Right lobe of liver (tissue), 6 donors: ENCODE measurements around the gene RER1. TPM values are rescaled to one million over a fixed set of nuclear protein-coding genes. Genes with fewer than 3 reads are reported as not detected.
A peak's percentile ranks its signal among the peaks of the same experiment; 100 is the strongest.

Source experiments
- ATAC-seq, 4 donors: fragments of 200-7000 bp; cut with Tn5 transposase; one replicate each; pipeline ENCODE4 v1.9.1; 2020; ENCODE audit warnings: mild to moderate bottlenecking in 4 of 4, moderate library complexity in 4 of 4
- DNase-seq, 3 donors: peaks; one replicate each; pipeline ENCODE4 v3.0.0-alpha.2; 2020
- H3K27ac ChIP-seq, 3 donors: fragments of 200-600 bp; one replicate each; pipeline ENCODE4 v1.8.0; 2022
- H3K27me3 ChIP-seq, 2 donors: fragments of 200-600 bp; one replicate each; pipeline ENCODE4 v1.8.0; 2022
- H3K36me3 ChIP-seq, 4 donors: fragments of 200-600 bp; sonication (generic) in 1 of 4; one replicate each; pipeline versions ENCODE4 v1.5.1 to v1.8.0; 2017 to 2022; ENCODE audit warnings: control low read depth in 1 of 4
- H3K4me1 ChIP-seq, 4 donors: fragments of 200-600 bp; sonication (generic) in 1 of 4; one replicate each; pipeline versions ENCODE4 v1.5.1 to v1.8.0; 2017 to 2022; ENCODE audit warnings: control low read depth in 1 of 4
- H3K4me3 ChIP-seq, 3 donors: fragments of 200-600 bp; one replicate each; pipeline ENCODE4 v1.8.0; 2022
- H3K9me3 ChIP-seq, 4 donors: fragments of 200-600 bp; sonication (generic) in 1 of 4; one replicate each; pipeline versions ENCODE4 v1.5.1 to v1.8.0; 2017 to 2022; ENCODE audit warnings: control low read depth in 1 of 4
- CTCF ChIP-seq, 4 donors: fragments of 200-600 bp in 3 of 4; fragments of 450-650 bp in 1 of 4; IDR thresholded peaks; one replicate each; pipeline versions ENCODE4 v1.5.1 to v1.8.0; 2016 to 2022; ENCODE audit warnings: antibody characterized with exemption in 4 of 4, mild to moderate bottlenecking in 2 of 4
- POLR2A ChIP-seq: fragments of 450-650 bp; IDR thresholded peaks from one replicate; pipeline ENCODE4 v1.6.1; 2017; ENCODE audit warnings: antibody characterized with exemption, mild to moderate bottlenecking
- WGBS: methylation state at CpG from one replicate; pipeline ENCODE4 v1.1.6; 2018; ENCODE audit warnings: low coverage, low lambda C conversion rate; ENCODE audit not compliant: insufficient coverage; ENCODE audit errors: missing lambda C conversion rate; 5-methylcytosine and 5-hydroxymethylcytosine counted together
- intact Hi-C, 2 donors: fragments of 100-400 bp; cut with DNase I; formaldehyde crosslinking; loops; one replicate each; pipeline versions ENCODE4 v1.11.2 to v1.14.1; 2022
- total RNA-seq, 6 experiments: library from RNA; depleted of rRNA in 2 of 6; stranded (reverse); fragments of >200 nt in 2 of 6; fragmentation: NEBNext Ultra II Directional in 3 of 6; extraction: Animal tissue kit (Norgen Biotek cat#: 25700) in 3 of 6; gene quantifications; one replicate each; pipeline versions ENCODE4 v1.1.0 to v1.2.4, GENCODE V29; 2016 to 2023
- donor health status: DM: no; HTN: yes; CAD: no.
- donor health status: DM: no; HTN: no; CAD: no.
- donor health status: DM: no; HTN: no; CAD: no.
- donor health status: DM: no; HTN: yes; CAD: no.
- donor health status: DM: no; HTN: yes; CAD: no.

RER1 gene
- total RNA-seq, 6 experiments from 2014 or later, result 76.5 to 166 (median 122) TPM

GRCh38 chr1:2352897-2353550 is 38.6 kb upstream of the RER1 start:
- peak in 2 of 3 donors; percentile 17 to 45 for DNase-seq
- Histone ChIP-seq H3K36me3 (no peaks in the 10 kb centered on the region), H3K9me3 (no peaks in the 10 kb centered on the region), H3K27me3 (no peaks in the 10 kb centered on the region), H3K27ac (no peak overlapping the region), H3K4me3 (no peak overlapping the region), H3K4me1 (no peaks in the 10 kb centered on the region)
- ATAC-seq, result no peak
- intact Hi-C loops, result no loop called here
- 80% methylated on average over 6 of the region's 21 CpGs for WGBS
- no peak for TF ChIP-seq POLR2A

- no peaks in the 10 kb centered on the region for H3K27me3 ChIP-seq
- H3K4me1 ChIP-seq, result no peaks in the 10 kb centered on the region
- ATAC-seq (no peak), DNase-seq (peak in 1 of 3 donors; percentile 10)
- H3K36me3 ChIP-seq, result no peaks in the 10 kb centered on the region
- H3K27ac ChIP-seq, result no peak overlapping the region
- intact Hi-C loops, result no loop called here
- TF ChIP-seq CTCF (IDR thresholded peaks at IDR 0.05), result no peak
- no peak for TF ChIP-seq POLR2A
- 86% methylated on average over 10 of the region's 28 CpGs for WGBS
- no peak overlapping the region for H3K4me3 ChIP-seq
- H3K9me3 ChIP-seq, result no peaks in the 10 kb centered on the region
Measured at GRCh38 chr1:2353551-2354438, 37.8 kb upstream of the RER1 start.

- peak in 1 of 3 donors; percentile 14 for DNase-seq
- intact Hi-C loops, result no loop called here
- WGBS, result no CpG with 5 or more reads among the region's 38 CpGs
Measured at GRCh38 chr1:2354511-2355372, 36.9 kb upstream of the RER1 start.

GRCh38 chr1:2355373-2356261 is 36.0 kb upstream of the RER1 start:
- Histone ChIP-seq H3K27me3 (no peaks in the 10 kb centered on the region), H3K4me1 (no peaks in the 10 kb centered on the region), H3K9me3 (no peaks in the 10 kb centered on the region), H3K4me3 (no peak overlapping the region), H3K36me3 (no peaks in the 10 kb centered on the region), H3K27ac (no peak overlapping the region)
- TF ChIP-seq CTCF (IDR thresholded peaks at IDR 0.05) (no peak), POLR2A (no peak)
- DNase-seq, result peak in 2 of 3 donors; percentile 10 to 48
- ATAC-seq, result no peak
- intact Hi-C loops, result no loop called here
- 81% methylated on average over 8 of the region's 28 CpGs for WGBS

More at GRCh38 chr1:2354511-2355372, 36.9 kb upstream of the RER1 start:
- no peaks in the 10 kb centered on the region for H3K9me3 ChIP-seq
- TF ChIP-seq CTCF (IDR thresholded peaks at IDR 0.05) (no peak), POLR2A (no peak)
- H3K27ac ChIP-seq, result no peak overlapping the region
- H3K27me3 ChIP-seq, result no peaks in the 10 kb centered on the region
- no peaks in the 10 kb centered on the region for H3K36me3 ChIP-seq
- ATAC-seq, result no peak
- no peak overlapping the region for H3K4me3 ChIP-seq
- H3K4me1 ChIP-seq, result no peaks in the 10 kb centered on the region
